Endothelial cell of umbilical vein (primary cell): ENCODE results near the gene SEPTIN11. TPM values are rescaled to one million over a fixed set of nuclear protein-coding genes. Genes with fewer than 3 reads are reported as not detected.

Experiments
- BruUV-seq: library from RNA; stranded (reverse); fragments of 400-500 nt; replicated peaks from 2 replicates; lab custom pipeline; 2021; lab: Mats Ljungman, UMichigan
- CTCF ChIA-PET: fragments of 300-600, 350-600 bp; sonication (Branson Sonifier 250); formaldehyde crosslinking; loops from one replicate; lab custom pipeline; 2021; ENCODE audit warnings: antibody characterized with exemption, inconsistent platforms; lab: Charles Lee
- POLR2A ChIA-PET: fragments of 300-600, 350-600 bp; sonication (Branson Sonifier 250); formaldehyde crosslinking; loops from one replicate; lab custom pipeline; 2021; ENCODE audit warnings: antibody characterized with exemption, inconsistent platforms; lab: Charles Lee
- DNase-seq: peaks from one replicate; pipeline ENCODE4 v3.0.0-alpha.2; 2011; ENCODE audit warnings: low read depth, low spot score
- FAIRE-seq: peaks from 2 replicates; lab custom pipeline; 2011; peaks lifted over from hg19 to GRCh38; lab: Jason Lieb, UNC
- H2AFZ ChIP-seq: 2 replicates; pipeline ENCODE4 v1.6.0; 2012; ENCODE audit warnings: low read depth, low read length, control low read depth, inconsistent platforms
- H3K27ac ChIP-seq: 2 replicates; pipeline ENCODE4 v1.5.1; 2011; ENCODE audit warnings: low read depth, mild to moderate bottlenecking, control low read depth, low read length, moderate library complexity; ENCODE audit not compliant: insufficient read depth
- H3K27me3 ChIP-seq, 2 experiments: 2 replicates each; pipeline versions ENCODE4 v1.6.0 to v1.6.1; 2011; ENCODE audit warnings: low read length in 2 of 2, mixed read lengths in 1 of 2; ENCODE audit not compliant: control insufficient read depth in 2 of 2, insufficient read depth in 2 of 2
- H3K36me3 ChIP-seq, 2 experiments: 2 replicates in 1 of 2; 3 replicates in 1 of 2; pipeline ENCODE4 v1.5.1; 2011; ENCODE audit warnings: low read length in 2 of 2, mild to moderate bottlenecking in 1 of 2, moderate library complexity in 1 of 2; ENCODE audit not compliant: control insufficient read depth in 2 of 2, insufficient read depth in 2 of 2; ENCODE audit errors: extremely low read depth in 1 of 2
- H3K4me1 ChIP-seq: 3 replicates; pipeline ENCODE4 v1.5.1; 2011; ENCODE audit warnings: mild to moderate bottlenecking, low read length; ENCODE audit not compliant: control insufficient read depth, insufficient read depth; ENCODE audit errors: extremely low read depth
- H3K4me2 ChIP-seq: 2 replicates; pipeline ENCODE4 v1.6.1; 2011; ENCODE audit warnings: low read length, control low read depth, mixed read lengths; ENCODE audit not compliant: insufficient read depth
- H3K4me3 ChIP-seq, 3 experiments: fragments of 200-600 bp in 1 of 3; sonication (generic), shearing (Covaris generic) in 1 of 3; replicated peaks in 1 of 3; 2 replicates each; pipeline ENCODE4 v1.5.1; 2011 to 2016; ENCODE audit warnings: control low read depth in 3 of 3, low read length in 3 of 3, mild to moderate bottlenecking in 2 of 3, inconsistent platforms in 1 of 3, low read depth in 1 of 3, moderate library complexity in 1 of 3; ENCODE audit not compliant: insufficient read depth in 1 of 3
- H3K79me2 ChIP-seq: 2 replicates; pipeline ENCODE4 v1.6.0; 2012; ENCODE audit warnings: low read length, inconsistent platforms; ENCODE audit not compliant: control insufficient read depth, insufficient read depth
- H3K9ac ChIP-seq: replicated peaks from 2 replicates; pipeline ENCODE3; 2011; ENCODE audit warnings: low read length, control low read depth; ENCODE audit not compliant: insufficient read depth; ENCODE audit errors: extremely low read depth
- H3K9me1 ChIP-seq: replicated peaks from 3 replicates; pipeline ENCODE4 v1.6.0; 2011; ENCODE audit warnings: mild to moderate bottlenecking, low read length; ENCODE audit not compliant: control insufficient read depth, insufficient read depth; ENCODE audit errors: extremely low read depth
- H3K9me3 ChIP-seq: replicated peaks from 2 replicates; pipeline ENCODE4 v1.5.1; 2012; ENCODE audit warnings: low read length, inconsistent platforms; ENCODE audit not compliant: control insufficient read depth, insufficient read depth
- H4K20me1 ChIP-seq: replicated peaks from 2 replicates; pipeline ENCODE3; 2011; ENCODE audit warnings: mild to moderate bottlenecking, low read length; ENCODE audit not compliant: control insufficient read depth, insufficient read depth; ENCODE audit errors: extremely low read depth
- FOS ChIP-seq: IDR thresholded peaks from 2 replicates; pipeline ENCODE4 v1.6.1; 2011; ENCODE audit warnings: mild to moderate bottlenecking, low read length, moderate library complexity, borderline replicate concordance; ENCODE audit not compliant: insufficient read depth
- POLR2A ChIP-seq: IDR thresholded peaks from 2 replicates; pipeline ENCODE4 v1.6.1; 2012; ENCODE audit warnings: low read depth, mild to moderate bottlenecking, control low read depth, low read length
- POLR2AphosphoS5 ChIP-seq: IDR thresholded peaks from 2 replicates; pipeline ENCODE4 v1.6.1; 2012; ENCODE audit warnings: low read depth, mild to moderate bottlenecking, control low read depth, low read length, moderate library complexity; ENCODE audit not compliant: insufficient read depth
- dilution Hi-C: fragments of 300-500 bp; cut with MboI; formaldehyde crosslinking; loops from one replicate; pipeline ENCODE4 v1.15.0; 2019; ENCODE audit warnings: low sequenced_read_pairs; ENCODE audit not compliant: extremely low pct_ligation_motif_present
- intact Hi-C: fragments of 100-400 bp; cut with micrococcal nuclease; formaldehyde crosslinking; loops from one replicate; pipeline ENCODE4 v1.10.0; 2022
- polyA plus RNA-seq, 4 experiments: library from polyadenylated mRNA; depleted of rRNA in 3 of 4; stranded (reverse) in 3 of 4; unstranded in 1 of 4; fragments of >200 nt; gene quantifications; 2 replicates each; pipeline versions ENCODE4 v1.2.1 to v1.2.3, GENCODE V29; 2011 to 2012; ENCODE audit warnings: missing spikeins in 1 of 4
- total RNA-seq: library from RNA; stranded (reverse); gene quantifications from 2 replicates; pipeline ENCODE4 v1.2.3, GENCODE V29; 2021

SEPTIN11 gene
- total and polyA plus RNA-seq, 2 donors (not counting 3 experiments of a cell fraction or from before 2014, with no cell fraction given) = 69.4 to 202 TPM

- TF ChIP-seq POLR2A = no peak
- TF ChIP-seq POLR2AphosphoS5 = no peak
- TF ChIP-seq FOS = no peak
- Histone ChIP-seq H3K9me3 (no peaks in the 10 kb centered on the region), H2AFZ (no peak overlapping the region), H3K36me3 (peaks cover 7 to 13% of the 10 kb centered on the region in 2 experiments), H3K4me1 (peaks cover 23% of the 10 kb centered on the region), H4K20me1 (no peaks in the 10 kb centered on the region), H3K27ac (no peak overlapping the region), H3K9me1 (no peaks in the 10 kb centered on the region), H3K4me3 (no peak overlapping the region), H3K4me2 (no peak overlapping the region), H3K9ac (no peak overlapping the region), H3K79me2 (peaks cover 6% of the 10 kb centered on the region), H3K27me3 (no peaks in the 10 kb centered on the region)
- dilution Hi-C loops (no loop called here), intact Hi-C loops (no loop called here)
- no TSS peak for BruUV-seq
- ChIA-PET CTCF (no interaction called here), POLR2A (no interaction called here)
- DNase-seq (no peak), FAIRE-seq (no peak)
Measured at GRCh38 chr4:76998251-76998901, 48.8 kb downstream of the SEPTIN11 start.

Other genes starting within 250 kb of the SEPTIN11 start
- gene SOWAHB, start 51.6 kb upstream of the SEPTIN11 start, total RNA-seq = not detected in 2 replicates
- gene SOWAHB, start 51.6 kb upstream of the SEPTIN11 start, polyA plus RNA-seq = not detected in 2 replicates
- 212 and 227 TPM in 2 replicates for gene CCNI, start 126.2 kb downstream of the SEPTIN11 start, total RNA-seq
- gene CCNI, start 126.2 kb downstream of the SEPTIN11 start, polyA plus RNA-seq = 83.6 and 88.6 TPM in 2 replicates
- 28.3 and 31.9 TPM in 2 replicates for gene CCNG2, start 207.5 kb downstream of the SEPTIN11 start, total RNA-seq
- gene CCNG2, start 207.5 kb downstream of the SEPTIN11 start, polyA plus RNA-seq = 4.9 and 7.9 TPM in 2 replicates